Erythroblast (primary cell): ENCODE results near the gene CPED1.
A peak's percentile ranks its signal among the peaks of the same experiment; 100 is the strongest.
"Not testable (repeated sequence)": the region's sequence is repeated elsewhere in the genome, so short reads cannot be mapped to it uniquely, and the experiment has no call there.

Source experiments
- DNase-seq, 2 experiments: peaks; one replicate each; lab custom pipeline; 2025; lab: John Stamatoyannopoulos, UW
- GATA1 ChIP-seq: IDR thresholded peaks from 2 replicates; pipeline ENCODE4 v1.6.1; 2011; ENCODE audit warnings: low read depth, mild to moderate bottlenecking, control low read depth, low read length, moderate library complexity
- POLR2A ChIP-seq: IDR thresholded peaks from 2 replicates; pipeline ENCODE4 v1.6.1; 2011; ENCODE audit warnings: mild to moderate bottlenecking, low read length

Gene CPED1

DNA sequence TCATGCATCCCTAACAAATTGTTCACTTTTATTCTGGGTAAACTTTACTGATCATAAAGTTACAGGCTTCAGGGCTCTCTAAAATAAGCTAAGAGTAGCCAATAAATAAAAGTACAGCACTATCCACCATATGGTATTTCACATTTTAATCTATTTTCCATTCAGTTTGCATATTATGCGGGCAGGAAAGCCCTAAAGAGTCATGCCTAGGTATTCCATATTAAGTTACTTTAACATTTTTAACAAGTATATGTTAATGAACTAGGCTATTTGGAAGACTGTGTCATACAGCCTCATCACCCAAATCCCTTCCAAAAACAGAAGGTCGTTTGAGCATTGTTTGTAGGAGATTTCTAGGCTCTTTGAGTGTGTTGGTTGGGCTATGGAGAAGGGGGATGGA is 106.3 kb downstream of the CPED1 start:
- no peak for DNase-seq
- no peak for TF ChIP-seq POLR2A
- no peak for TF ChIP-seq GATA1

DNA sequence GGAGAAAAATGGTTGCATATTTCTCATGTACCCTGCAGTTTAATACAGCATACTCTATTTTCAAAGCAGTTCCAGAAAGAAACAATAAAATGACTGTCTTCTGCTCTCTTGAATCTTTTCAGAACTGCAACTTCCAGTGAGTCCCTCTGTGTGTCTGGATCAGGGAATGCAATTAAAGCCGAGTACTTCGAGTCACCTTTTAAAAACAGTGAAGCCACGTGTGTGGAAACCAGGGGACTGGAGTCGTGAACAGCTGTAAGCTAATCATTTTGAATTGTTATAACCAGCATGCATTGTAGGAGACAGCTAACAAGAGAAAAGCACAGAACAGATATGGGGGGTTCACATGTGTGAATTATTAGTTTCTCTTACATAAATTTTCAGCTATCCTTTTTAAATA is 109.1 kb downstream of the CPED1 start:
- DNase-seq: no peak
- no peak for TF ChIP-seq POLR2A
- no peak for TF ChIP-seq GATA1

DNA sequence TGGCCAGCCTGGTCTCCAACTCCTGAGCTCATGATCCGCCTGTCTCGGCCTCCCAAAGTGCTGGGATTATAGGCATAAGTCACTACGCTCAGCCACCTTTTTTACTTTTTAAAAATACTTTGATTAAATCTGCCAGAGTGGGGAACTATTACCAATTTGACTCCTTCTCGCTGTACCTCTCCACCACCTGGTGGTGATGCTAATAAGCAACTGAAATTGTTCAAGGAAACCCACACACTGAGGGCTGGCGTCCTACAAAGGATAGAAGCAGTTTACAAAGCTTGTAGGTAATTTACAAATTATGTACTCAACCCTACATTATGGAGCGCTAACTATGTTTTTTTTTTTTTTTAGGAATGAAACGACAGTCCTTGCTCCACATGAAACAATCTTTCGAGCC is 111.1 kb downstream of the CPED1 start:
- peak; percentile 4 to 17 for DNase-seq
- TF ChIP-seq POLR2A: no peak
- no peak for TF ChIP-seq GATA1

DNA sequence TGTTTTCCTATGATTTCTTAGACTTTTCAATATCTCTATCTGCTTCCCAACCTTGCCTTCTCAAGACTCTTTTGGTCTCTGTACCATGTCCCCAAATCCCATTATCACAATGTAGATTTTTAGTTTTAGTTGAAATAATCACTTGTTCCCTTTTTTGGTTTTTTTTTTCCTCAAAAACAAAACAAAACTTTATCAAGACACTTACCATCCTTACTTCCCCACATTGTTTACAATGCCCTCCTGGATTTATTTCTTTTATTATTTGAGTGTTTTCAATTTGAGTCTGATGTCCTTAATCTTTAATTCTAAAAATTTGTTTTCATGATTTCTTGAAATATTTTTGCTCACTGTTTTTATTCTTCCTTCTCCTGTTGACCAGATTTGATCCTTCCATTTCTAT is 112.6 kb downstream of the CPED1 start:
- TF ChIP-seq GATA1 (no peak), POLR2A (no peak)
- no peak for DNase-seq

DNA sequence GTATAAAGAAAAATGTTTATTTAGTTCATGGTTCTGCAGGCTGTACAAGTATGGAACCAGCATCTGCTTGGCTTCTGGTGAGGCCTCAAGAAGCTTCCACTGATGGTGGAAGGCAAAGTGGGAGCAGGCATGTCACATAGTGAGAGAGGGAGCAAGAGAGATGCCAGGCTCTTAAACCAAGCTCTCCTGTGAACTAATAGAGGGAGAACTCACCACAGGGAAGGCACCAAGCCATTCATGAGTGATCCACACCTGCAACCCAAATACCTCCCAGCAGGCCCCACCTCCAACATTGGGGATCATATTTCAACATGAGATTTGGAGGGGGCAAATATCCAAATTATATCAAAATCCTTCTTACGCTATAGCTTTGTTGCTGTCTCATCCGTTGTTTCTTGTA is 113.1 kb downstream of the CPED1 start:
- TF ChIP-seq GATA1: no peak
- TF ChIP-seq POLR2A: no peak
- no peak for DNase-seq

DNA sequence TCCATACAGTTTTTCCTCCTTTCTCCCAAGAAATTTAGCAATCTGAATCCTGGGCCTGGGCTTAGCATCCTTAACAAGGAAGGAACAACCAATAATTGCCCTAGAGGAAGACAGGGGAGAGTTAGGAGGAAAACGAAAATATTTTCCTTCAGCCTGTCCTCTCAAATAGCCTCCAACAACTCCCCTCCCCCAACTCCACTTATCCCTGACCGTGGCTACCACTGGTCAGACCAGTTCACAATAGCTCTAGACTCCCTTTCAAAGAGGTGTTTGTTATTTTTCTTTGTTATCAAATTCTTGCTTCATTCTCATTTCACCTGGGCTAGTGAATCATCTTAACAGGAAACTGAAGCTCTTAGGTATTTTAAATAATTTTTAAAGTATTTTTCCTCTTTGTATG is 114.1 kb downstream of the CPED1 start:
- no peak for TF ChIP-seq GATA1
- TF ChIP-seq POLR2A: no peak

DNA sequence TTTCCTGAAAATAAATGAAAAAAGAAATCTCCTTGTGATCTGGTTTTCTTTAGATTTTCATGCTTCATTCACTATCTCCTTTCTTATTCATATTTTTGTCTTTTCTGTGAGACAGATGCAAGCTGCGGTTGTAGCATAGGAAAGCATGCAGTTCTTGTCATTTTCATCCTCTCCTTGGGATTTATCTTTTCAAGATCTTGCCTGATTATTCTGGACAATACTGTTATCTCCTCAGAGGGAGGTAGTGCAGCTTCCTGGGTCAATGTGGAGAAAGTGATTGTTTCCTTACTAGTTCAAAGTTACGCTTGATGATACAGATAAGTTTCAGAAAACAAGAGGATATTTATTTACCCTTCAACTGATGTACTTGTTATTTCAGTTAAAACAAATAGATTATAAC is 114.6 kb downstream of the CPED1 start:
- TF ChIP-seq GATA1: no peak
- TF ChIP-seq POLR2A: no peak
- no peak for DNase-seq

More for the DNA sequence above, 114.1 kb downstream of the CPED1 start:
- no peak for DNase-seq

- TF ChIP-seq POLR2A (no peak), GATA1 (no peak)
- no peak for DNase-seq
Measured at GRCh38 chr7:121103579-121103978, 115.1 kb downstream of the CPED1 start.

GRCh38 chr7:121105262-121105661 is 116.8 kb downstream of the CPED1 start:
- DNase-seq: no peak
- TF ChIP-seq POLR2A (no peak), GATA1 (no peak)

DNA sequence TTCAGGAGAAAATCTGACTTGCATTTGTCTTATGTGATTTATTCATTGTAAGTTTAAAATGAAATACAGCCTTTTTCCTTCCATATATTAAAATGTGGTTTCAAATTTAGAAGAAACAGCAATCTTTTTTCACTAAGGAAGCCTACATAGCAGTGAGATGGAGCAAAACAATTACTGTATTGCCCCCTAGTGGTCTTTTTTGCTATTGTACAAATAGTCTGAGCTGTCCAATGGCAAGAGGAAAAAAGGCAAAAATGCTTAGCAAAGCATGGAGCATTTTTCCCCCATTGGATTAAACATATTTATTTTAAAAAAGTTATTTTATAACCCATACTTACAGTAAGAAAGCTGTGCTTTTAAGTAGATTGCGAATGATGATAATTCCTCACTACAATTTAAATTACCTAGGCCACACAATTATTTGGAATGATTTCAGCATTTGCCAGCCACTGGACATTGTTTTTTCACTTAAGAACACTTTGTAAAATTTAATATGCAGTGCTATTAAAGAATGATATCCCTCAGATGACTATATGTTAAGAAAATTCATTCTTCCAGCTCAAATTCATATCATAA is 119.5 kb downstream of the CPED1 start:
- TF ChIP-seq GATA1: no peak
- no peak for TF ChIP-seq POLR2A
- peak; percentile 65 to 78 for DNase-seq

DNA sequence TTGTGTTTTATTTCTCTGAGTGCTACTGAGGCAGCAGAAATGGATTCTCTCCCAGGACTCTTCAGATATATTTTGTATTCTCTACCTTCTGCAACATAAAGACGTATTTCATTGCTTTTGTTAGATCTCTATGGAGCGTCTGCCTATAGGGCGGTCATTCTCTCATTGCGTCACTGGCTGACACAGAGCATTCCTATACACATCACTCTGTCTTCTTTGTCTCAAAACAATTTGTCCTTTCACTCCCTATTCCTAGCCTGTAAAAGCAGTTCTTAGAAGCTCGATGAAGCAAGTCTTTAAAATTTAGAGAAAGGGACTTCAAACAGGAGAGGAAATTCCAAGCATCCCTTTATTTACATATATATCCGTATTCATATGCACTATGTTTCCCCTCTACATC is 120.6 kb downstream of the CPED1 start:
- no peak for TF ChIP-seq POLR2A
- TF ChIP-seq GATA1: no peak
- no peak for DNase-seq

DNA sequence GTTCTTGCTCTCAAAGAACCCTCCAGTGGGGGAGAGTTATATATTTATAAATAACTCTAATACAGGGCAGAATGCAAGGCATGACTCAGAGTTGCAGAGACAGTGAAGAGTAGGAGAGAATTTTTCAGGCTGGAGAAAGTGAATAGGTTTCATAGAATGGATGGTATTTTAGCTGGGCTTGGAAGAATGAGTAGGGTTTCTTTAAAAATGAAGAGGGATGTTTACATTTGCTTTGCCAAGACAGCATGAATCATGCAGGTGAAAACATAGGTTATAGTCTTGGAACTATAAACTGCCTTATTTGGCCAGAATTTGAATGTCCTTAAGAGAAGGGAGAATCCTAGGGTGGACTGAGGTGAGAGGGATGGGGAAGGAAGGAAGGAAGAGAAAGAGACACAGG is 124.8 kb downstream of the CPED1 start:
- no peak for TF ChIP-seq GATA1
- TF ChIP-seq POLR2A: no peak
- no peak for DNase-seq

- no peak for DNase-seq
- TF ChIP-seq GATA1: no peak
- TF ChIP-seq POLR2A: no peak
Measured at GRCh38 chr7:121116396-121116795, 127.9 kb downstream of the CPED1 start.

DNA sequence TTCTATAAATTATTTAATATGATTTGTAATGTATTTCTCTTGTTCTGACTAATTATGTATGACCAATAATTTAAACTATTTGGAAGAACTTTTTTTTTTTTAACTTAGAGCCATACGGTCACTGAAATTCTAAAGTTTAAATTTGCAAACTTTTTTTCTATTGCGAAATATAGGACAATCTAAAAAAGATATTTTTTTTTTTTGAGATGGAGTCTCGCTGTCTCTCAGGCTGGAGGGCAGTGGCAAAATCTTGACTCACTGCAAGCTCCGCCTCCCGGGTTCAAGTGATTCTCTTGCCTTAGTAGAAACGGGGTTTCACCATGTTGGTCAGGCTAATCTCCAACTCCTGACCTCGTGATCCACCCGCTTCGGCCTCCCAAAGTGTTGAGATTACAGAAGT is 130.5 kb downstream of the CPED1 start:
- no peak for DNase-seq
- TF ChIP-seq GATA1 (no peak), POLR2A (no peak)

DNA sequence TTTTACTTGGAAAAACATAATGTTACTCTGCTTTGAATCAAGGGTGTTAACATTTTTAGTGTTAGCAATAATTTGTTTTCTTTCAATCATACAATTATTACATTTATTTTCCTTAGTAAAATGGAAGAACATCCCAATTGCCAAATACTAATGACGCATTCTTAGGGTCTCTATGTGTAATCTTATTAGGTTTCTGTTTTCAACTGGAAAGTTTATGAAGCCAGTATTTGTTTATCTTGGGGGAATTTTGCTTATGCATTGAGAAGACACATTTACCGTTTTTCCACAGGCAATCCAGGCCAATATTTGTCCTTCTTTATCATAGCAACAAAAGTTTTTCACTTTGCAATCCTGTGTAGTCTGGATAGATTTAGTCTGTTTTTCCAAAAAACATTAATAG is 134.5 kb downstream of the CPED1 start:
- no peak for DNase-seq
- TF ChIP-seq GATA1 (no peak), POLR2A (no peak)

GRCh38 chr7:121125454-121125853 is 136.9 kb downstream of the CPED1 start:
- DNase-seq: not testable (repeated sequence)
